Brain microvascular endothelial cell (primary cell): ENCODE data around the gene UXS1.
"Not testable (repeated sequence)": the region's sequence is repeated elsewhere in the genome, so short reads cannot be mapped to it uniquely, and the experiment has no call there.

ENCODE experiments used
- DNase-seq: peaks from one replicate; pipeline ENCODE4 v3.0.0-alpha.2; 2020
- H3K27ac ChIP-seq: fragments of 250-450 bp; sonication (Bioruptor Pico); 2 replicates; pipeline ENCODE4 v1.5.1; 2020; ENCODE audit warnings: mild to moderate bottlenecking, moderate library complexity
- H3K27me3 ChIP-seq: fragments of 250-450 bp; sonication (Bioruptor Pico); replicated peaks from 2 replicates; pipeline ENCODE4 v1.5.1; 2020; ENCODE audit warnings: mild to moderate bottlenecking
- H3K36me3 ChIP-seq: fragments of 250-450 bp; sonication (Bioruptor Pico); replicated peaks from 2 replicates; pipeline ENCODE4 v1.5.1; 2020; ENCODE audit warnings: mild to moderate bottlenecking
- H3K4me3 ChIP-seq: 2 replicates; pipeline ENCODE4 v1.5.1; 2011; ENCODE audit warnings: low read depth, mild to moderate bottlenecking, control low read depth, low read length, moderate library complexity
- in situ Hi-C: cut with HindIII; loops from 2 replicates; pipeline ENCODE4 v1.10.0; 2017; ENCODE audit warnings: low sequenced_read_pairs, low pct_ligation_motif_present
- TF ChIP-seq, protein P1 (sequence below): IDR thresholded peaks from 2 replicates; pipeline ENCODE4 v1.5.1; 2011; ENCODE audit warnings: low read depth, mild to moderate bottlenecking, moderate library complexity, low read length, control low read depth, inconsistent platforms; ENCODE audit errors: missing control alignments

UXS1 gene

DNA sequence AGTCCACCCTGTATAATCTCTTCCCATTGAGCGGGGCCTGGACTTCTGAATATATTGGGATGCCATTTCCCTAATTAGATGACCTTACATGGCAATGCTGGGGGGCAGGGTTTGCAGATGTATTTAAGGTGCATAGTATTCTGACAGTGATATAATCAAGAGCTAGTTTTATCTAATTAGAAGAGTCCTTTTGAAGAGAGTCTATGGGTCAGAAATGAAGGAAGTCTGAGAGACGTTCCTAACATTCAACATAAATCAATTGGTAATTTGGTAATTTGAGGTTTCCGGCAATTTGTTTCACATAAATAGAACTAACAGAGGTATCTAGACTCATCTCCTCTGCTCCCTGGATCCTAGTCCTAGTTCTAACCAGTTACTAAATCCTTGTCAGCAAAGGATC, 25.7 kb upstream of the UXS1 start:
- Histone ChIP-seq H3K4me3 (no peak overlapping the region), H3K27me3 (no peaks in the 10 kb centered on the region), H3K27ac (no peak overlapping the region), H3K36me3 (no peaks in the 10 kb centered on the region)
- in situ Hi-C loops, result no loop called here
- TF ChIP-seq, protein P1, sequence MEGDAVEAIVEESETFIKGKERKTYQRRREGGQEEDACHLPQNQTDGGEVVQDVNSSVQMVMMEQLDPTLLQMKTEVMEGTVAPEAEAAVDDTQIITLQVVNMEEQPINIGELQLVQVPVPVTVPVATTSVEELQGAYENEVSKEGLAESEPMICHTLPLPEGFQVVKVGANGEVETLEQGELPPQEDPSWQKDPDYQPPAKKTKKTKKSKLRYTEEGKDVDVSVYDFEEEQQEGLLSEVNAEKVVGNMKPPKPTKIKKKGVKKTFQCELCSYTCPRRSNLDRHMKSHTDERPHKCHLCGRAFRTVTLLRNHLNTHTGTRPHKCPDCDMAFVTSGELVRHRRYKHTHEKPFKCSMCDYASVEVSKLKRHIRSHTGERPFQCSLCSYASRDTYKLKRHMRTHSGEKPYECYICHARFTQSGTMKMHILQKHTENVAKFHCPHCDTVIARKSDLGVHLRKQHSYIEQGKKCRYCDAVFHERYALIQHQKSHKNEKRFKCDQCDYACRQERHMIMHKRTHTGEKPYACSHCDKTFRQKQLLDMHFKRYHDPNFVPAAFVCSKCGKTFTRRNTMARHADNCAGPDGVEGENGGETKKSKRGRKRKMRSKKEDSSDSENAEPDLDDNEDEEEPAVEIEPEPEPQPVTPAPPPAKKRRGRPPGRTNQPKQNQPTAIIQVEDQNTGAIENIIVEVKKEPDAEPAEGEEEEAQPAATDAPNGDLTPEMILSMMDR, result no peak
- no peak for DNase-seq

DNA sequence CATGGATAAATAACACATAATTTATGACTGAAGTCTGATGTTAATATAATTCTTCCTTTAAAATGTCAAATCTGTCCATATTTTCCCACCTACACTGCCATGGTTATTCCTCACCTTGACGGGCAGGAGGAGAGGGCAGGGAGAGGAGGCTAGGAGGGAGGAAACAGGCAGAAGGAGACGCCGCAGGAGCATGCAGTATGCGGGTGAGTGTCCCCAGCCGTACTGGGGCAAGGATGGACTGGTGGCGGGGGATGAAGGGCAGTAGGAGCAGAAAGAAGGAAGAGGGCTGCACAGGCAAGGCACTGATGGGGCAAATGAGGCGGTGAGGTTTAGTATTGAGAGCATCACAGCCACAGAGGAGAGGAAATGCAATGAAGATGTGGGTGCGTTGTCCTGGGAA, 25.1 kb upstream of the UXS1 start:
- H3K36me3 ChIP-seq, in situ Hi-C loops: not testable (repeated sequence)

DNA sequence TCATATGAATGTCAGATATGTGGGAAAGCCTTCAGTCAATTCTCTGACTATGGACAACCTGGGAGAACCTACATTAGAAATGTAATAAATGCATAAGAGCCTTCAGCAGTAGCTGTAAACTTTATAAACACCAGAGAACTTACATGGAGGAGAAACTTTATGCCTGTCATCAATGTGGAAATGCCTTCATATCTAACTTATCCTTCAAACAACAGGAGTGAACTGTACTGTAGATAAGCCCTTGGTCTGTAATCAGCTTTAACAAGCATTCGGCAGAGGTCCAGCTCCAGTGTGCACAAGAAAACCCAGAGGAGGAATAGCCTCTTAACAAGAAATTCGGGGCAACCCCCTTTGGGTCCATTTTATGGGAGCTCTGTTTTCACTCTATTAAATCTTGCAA, 14.8 kb upstream of the UXS1 start:
- TF ChIP-seq, protein P1, result no peak
- H3K27me3 ChIP-seq, result no peaks in the 10 kb centered on the region
- H3K4me3 ChIP-seq, result no peak overlapping the region
- no peak for DNase-seq
- no peaks in the 10 kb centered on the region for H3K36me3 ChIP-seq
- H3K27ac ChIP-seq, result no peak overlapping the region
- in situ Hi-C loops, result no loop called here

More for the DNA sequence above, 25.1 kb upstream of the UXS1 start:
- not testable (repeated sequence) for H3K4me3 ChIP-seq, DNase-seq, H3K27me3 ChIP-seq, H3K27ac ChIP-seq

DNA sequence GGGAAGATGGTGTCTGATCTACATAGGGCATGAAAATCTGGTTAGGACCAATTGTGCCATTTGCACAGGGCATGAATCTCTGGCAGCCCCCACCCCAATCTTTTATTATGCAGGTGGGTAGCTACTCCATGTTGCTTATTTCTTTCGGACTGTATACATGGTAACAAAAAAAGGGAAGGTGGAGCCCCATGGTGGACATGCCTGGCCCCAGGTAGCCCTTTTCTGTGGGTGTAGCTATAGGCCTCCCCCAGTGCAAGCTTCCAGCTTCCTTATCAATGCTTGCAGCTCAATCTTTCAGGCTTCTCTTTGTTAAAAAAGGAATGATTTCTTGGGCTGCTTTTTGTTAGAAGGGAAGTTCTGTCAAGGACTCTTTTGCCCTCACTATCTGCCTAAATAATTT, 14.3 kb upstream of the UXS1 start:
- in situ Hi-C loops, result no loop called here
- H3K27ac ChIP-seq, result no peak overlapping the region
- H3K36me3 ChIP-seq, result no peaks in the 10 kb centered on the region
- DNase-seq, result no peak
- no peaks in the 10 kb centered on the region for H3K27me3 ChIP-seq
- TF ChIP-seq, protein P1, result no peak
- no peak overlapping the region for H3K4me3 ChIP-seq

DNA sequence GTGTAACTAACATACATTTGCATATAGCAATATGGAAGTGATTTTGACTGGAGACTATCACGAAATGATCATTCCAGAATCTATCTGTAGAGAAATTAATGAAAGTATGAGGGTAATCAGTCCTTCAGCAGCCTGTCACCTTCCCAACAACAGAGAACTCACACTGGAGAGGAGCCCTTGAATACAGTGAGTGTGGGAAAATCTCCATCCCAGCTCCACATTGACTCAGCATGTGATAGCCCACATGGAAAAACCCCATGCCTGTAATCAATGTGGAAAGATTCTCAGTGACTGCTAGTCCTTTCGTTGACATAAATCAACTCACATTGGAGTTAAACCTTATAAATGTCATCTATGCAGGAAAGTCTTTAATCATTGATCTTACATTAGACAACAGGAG, 13.1 kb upstream of the UXS1 start:
- Histone ChIP-seq H3K27me3 (no peaks in the 10 kb centered on the region), H3K36me3 (no peaks in the 10 kb centered on the region), H3K27ac (no peak overlapping the region), H3K4me3 (no peak overlapping the region)
- DNase-seq, result no peak
- TF ChIP-seq, protein P1, result no peak
- in situ Hi-C loops, result no loop called here

DNA sequence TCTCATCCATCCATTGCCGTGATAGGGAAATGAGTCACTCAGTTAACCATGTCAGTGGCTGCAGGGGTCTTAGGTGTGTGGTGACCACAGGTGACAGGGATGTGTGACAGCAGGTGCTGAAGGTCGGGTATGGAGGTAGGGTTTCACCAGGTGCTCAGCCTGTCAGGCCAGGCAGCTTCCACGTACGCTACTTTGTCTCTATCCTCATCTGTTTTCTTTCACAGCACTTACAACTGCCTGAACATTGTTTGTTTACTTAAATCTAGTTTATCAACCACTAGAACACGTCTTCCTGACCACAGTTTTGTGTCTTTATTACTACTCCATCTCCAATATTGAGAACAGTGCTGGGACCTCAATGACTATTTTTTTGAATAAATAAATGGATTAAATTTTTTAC, 11.4 kb upstream of the UXS1 start:
- H3K36me3 ChIP-seq, result no peaks in the 10 kb centered on the region
- in situ Hi-C loops, result no loop called here
- H3K27me3 ChIP-seq, result no peaks in the 10 kb centered on the region
- H3K27ac ChIP-seq, result no peak overlapping the region
- TF ChIP-seq, protein P1, result no peak
- no peak overlapping the region for H3K4me3 ChIP-seq
- no peak for DNase-seq

DNA sequence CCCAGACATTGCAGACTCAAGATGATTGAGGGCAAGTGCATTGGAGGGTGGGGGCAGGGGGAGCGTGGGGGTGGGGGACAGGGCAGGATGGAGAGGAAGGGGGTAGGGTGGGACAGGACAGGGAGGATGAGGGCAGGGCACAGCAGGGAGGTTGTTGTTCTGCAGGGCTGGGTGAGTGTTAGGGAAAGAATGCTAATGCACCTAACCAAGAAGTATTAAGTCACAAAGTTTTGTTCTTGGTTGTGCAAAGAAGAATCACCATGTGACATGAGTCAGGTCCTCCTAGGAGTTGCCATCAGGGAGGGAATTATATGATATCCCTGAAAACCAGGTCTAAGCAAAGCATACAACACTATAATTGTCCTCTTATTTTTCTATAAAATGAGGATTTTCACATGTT, 10.4 kb upstream of the UXS1 start:
- in situ Hi-C loops, H3K36me3 ChIP-seq, H3K4me3 ChIP-seq, H3K27me3 ChIP-seq, DNase-seq, H3K27ac ChIP-seq: not testable (repeated sequence)
